Keratinocyte (primary cell): ENCODE data around the gene CADM2.

Source experiments
- CTCF ChIP-seq, 3 experiments: IDR thresholded peaks in 1 of 3; conservative IDR thresholded peaks in 1 of 3; optimal IDR thresholded peaks in 1 of 3; 2 replicates in 2 of 3; 3 replicates in 1 of 3; pipeline versions ENCODE3 to v1.5.1; 2011; ENCODE audit warnings: low read length in 3 of 3, mild to moderate bottlenecking in 3 of 3, moderate library complexity in 2 of 3, control low read depth in 1 of 3, inconsistent platforms in 1 of 3; ENCODE audit not compliant: insufficient read depth in 2 of 3; ENCODE audit errors: extremely low read depth in 1 of 3
- EZH2 ChIP-seq: IDR thresholded peaks from one replicate; pipeline ENCODE4 v1.6.1; 2012; ENCODE audit warnings: inconsistent platforms, mild to moderate bottlenecking, low read length, moderate library complexity

- no peak for TF ChIP-seq EZH2
- TF ChIP-seq CTCF (optimal IDR thresholded peaks at IDR 0.05 in 1 of 3, IDR thresholded peaks at IDR 0.05 in 1 of 3, conservative IDR thresholded peaks at IDR 0.05 in 1 of 3; ENCODE audit: extremely low read depth in 1 of 3, insufficient read depth in 2 of 3, low read length in 3 of 3): no peak
Observed at GRCh38 chr3:85851071-85851470, 892.3 kb downstream of the CADM2 start.
